GM18867 (cell line): Measurements from ENCODE around the gene SLC38A3.

ENCODE experiments used
- ATAC-seq: cut with Tn5 transposase; IDR thresholded peaks from one replicate; pipeline ENCODE4 v1.9.1; 2021; ENCODE audit warnings: mild to moderate bottlenecking, moderate library complexity; ENCODE audit not compliant: unreplicated experiment

SLC38A3 gene

GRCh38 chr3:50168791-50169190, 36.3 kb upstream of the SLC38A3 start:
- no peak for ATAC-seq

- no peak for ATAC-seq
These were observed 35.7 kb upstream of the SLC38A3 start for GRCh38 chr3:50169232-50169832.

GRCh38 chr3:50169858-50170257, 35.2 kb upstream of the SLC38A3 start:
- no peak for ATAC-seq

- no peak for ATAC-seq
These were observed 34.4 kb upstream of the SLC38A3 start for GRCh38 chr3:50170689-50171088.

GRCh38 chr3:50171540-50172301, 33.4 kb upstream of the SLC38A3 start:
- no peak for ATAC-seq

- ATAC-seq: no peak
These were observed 32.3 kb upstream of the SLC38A3 start for GRCh38 chr3:50172626-50173220.

- ATAC-seq: no peak
These were observed 31.2 kb upstream of the SLC38A3 start for GRCh38 chr3:50173685-50174516.

GRCh38 chr3:50174517-50174895, 30.6 kb upstream of the SLC38A3 start:
- no peak for ATAC-seq

GRCh38 chr3:50174947-50175524, 30.0 kb upstream of the SLC38A3 start:
- no peak for ATAC-seq

GRCh38 chr3:50177346-50177745, 27.7 kb upstream of the SLC38A3 start:
- ATAC-seq: no peak

- ATAC-seq: no peak
These were observed 25.4 kb upstream of the SLC38A3 start for GRCh38 chr3:50179710-50180109.

GRCh38 chr3:50181985-50182384, 23.1 kb upstream of the SLC38A3 start:
- no peak for ATAC-seq

- no peak for ATAC-seq
These were observed 22.5 kb upstream of the SLC38A3 start for GRCh38 chr3:50182533-50183099.

- ATAC-seq: no peak
These were observed 21.3 kb upstream of the SLC38A3 start for GRCh38 chr3:50183755-50184154.

- no peak for ATAC-seq
These were observed 20.7 kb upstream of the SLC38A3 start for GRCh38 chr3:50184242-50184978.

GRCh38 chr3:50185230-50185629, 19.8 kb upstream of the SLC38A3 start:
- no peak for ATAC-seq

- no peak for ATAC-seq
These were observed 19.0 kb upstream of the SLC38A3 start for GRCh38 chr3:50186096-50186495.

GRCh38 chr3:50187750-50188149, 17.3 kb upstream of the SLC38A3 start:
- ATAC-seq: no peak

GRCh38 chr3:50189274-50189673, 15.8 kb upstream of the SLC38A3 start:
- ATAC-seq: peak; percentile 45

GRCh38 chr3:50189989-50190388, 15.1 kb upstream of the SLC38A3 start:
- no peak for ATAC-seq
